Fibroblast of skin of scalp (primary cell): ENCODE data around the gene GRM8.

Source experiments
- DNase-seq: peaks from one replicate; pipeline ENCODE4 v3.0.0-alpha.2; 2013

Gene GRM8

DNA sequence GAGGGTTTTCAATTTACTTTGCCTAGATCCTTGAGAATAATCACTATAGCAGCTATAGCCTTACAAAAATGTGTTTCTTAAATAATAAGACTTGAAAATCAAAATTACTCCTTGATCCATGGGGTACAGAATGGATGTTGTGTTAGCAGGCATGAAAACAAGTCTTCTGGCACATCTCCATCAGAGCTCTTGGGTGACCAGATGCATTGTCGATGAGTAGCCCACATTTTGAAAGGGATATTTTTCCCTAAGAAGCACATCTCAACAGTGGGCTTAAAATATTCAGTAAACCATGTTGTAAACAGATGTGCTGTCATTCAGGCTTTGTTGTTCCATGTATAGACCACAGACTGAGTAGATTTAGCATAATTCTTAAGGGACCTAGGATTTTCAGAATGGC, 827.8 kb downstream of the GRM8 start:
- DNase-seq, result no peak

DNA sequence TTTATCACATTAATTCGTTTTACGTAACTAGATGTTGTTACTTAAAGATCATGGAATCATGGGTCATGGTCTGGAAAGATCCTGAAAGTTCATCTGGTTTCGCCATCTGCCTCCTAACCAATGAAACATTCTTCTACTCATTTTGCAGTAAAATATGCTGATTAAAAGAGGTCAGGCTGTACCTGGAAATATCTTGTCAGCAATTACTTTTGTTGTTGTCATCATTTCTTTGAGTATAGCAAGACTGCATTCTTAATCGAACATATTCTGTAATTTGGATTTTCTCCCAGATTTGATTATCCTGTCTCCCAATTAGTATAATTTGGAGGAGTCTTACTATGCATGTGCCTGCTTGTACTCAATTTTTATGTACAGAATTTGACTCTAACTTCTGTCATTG, 833.7 kb downstream of the GRM8 start:
- DNase-seq, result no peak

DNA sequence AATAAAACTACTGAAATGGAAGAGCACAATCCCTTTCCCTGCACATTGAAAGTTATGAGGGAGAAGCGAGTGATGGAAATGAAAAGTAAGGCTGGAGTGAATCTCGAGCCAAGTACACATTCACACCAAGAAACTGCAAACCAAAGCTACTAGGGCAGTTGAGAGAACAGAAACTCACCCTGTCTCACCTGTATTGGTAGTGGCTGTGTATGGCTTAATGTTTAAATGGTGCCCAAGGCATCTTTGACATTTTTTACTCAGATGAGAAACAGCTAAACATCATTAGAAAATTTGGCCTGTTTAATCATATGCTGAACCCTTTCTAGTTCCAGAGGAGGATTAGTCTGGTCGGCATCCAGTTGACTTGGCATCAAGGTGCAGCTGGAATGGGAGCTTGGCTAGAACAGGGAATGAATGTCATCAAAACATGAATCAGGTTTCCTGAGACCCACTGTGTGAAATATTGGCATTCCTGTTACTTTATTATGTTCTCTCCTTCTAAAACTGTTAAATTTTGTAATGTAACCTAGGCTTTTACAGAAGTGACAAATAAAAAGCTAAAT, 840.8 kb downstream of the GRM8 start:
- no peak for DNase-seq

DNA sequence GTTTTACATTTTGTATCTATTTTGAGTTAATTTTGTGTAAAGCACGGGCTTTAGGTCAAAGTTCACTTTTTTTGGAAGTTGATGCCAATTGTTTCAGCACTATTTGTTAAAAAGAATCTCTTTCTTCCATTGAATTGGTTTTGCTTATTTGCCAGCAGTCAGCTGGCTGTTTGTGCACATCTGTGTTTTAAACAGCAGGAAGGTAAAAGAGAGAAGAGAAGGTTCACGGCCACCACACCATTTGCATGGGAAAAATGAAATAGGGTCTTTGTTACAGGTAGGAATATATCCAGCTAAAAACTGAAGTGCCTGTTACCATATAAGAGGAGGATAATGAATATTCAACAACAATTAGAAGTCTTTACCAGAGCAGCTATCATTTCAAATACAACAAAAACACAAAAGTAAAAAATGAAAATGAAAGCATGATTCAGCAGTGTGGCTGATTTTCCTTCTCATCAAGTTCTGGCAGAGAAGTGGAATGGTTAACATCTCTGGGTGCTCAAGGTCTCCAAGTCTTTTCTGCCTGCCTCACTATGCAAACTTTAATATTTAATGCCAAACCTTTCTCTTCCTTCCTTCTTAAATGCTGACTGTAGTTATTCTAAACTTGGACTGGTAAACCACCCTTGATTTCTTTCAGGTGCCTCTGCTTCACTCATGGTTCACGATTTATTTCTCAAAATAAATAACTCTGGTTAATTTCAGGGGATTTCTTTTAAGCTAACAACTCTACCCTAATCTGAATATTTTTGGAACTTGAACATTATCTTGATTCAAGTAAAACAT, 841.5 kb downstream of the GRM8 start:
- no peak for DNase-seq

DNA sequence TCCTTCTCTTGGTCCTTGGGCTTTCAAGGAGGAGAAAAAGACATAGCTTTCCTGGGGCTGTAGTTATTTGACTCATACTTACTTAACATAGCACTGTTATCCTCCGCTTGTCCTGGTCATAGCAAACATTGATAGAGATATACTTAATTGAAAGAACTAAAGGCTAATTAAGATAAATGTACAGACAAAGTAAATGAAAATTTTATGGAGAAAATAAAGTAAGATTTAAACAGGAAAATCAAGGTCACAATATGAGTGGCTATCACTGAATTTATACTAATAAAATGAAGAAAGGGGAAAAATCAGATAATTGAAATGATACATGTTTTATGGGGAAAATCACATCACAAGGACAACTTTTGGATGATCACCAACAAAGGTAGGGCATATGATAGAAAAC, 849.7 kb downstream of the GRM8 start:
- no peak for DNase-seq

DNA sequence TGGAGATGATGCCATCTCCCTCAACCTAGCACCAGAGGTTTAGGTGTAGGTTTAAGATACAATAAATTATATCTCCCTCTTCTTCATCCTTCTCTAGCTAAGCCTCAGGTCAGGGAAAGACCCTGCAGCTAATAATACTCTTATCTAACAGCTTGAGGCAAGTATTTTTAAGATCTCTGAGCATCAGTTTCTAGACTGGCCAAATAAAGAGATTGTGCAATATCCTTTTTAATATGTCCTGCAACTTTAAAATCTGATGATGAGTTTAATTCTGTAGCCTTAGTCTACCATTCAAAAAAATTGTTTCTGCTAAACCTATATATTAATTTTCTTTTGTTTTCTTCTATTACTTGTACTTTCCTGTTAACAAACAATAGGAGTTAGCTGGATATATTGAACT, 850.8 kb downstream of the GRM8 start:
- no peak for DNase-seq

DNA sequence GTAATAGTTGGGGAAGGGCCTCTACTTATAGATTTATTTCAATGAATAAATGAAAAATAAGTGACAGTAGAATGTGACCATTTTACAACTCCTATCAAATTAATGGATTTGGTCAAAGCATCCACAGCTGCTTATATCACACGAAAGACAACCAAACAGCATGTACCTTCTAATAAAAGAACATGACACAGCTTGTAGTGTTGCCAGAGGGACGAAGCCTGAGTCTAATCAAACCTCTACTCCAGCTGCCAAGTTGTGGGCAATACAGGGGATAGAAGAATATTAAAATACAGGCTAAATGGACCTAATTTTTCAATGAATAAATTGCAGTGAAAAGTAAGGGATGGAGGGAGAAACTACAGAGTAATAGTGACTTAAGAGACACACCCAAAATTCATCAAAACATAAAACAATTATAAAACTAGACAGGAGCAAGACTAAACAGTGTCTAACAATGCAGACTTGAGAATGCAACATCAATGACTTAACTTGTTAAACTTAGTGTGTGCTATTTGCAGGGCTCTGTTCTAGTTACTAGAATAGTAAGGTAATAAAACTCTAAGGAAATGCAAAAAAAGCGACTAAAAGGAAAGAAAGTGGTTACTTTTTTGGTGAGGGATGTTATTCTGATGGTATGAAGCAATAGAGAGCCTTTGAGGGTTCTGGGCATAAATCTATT, 853.8 kb downstream of the GRM8 start:
- no peak for DNase-seq

DNA sequence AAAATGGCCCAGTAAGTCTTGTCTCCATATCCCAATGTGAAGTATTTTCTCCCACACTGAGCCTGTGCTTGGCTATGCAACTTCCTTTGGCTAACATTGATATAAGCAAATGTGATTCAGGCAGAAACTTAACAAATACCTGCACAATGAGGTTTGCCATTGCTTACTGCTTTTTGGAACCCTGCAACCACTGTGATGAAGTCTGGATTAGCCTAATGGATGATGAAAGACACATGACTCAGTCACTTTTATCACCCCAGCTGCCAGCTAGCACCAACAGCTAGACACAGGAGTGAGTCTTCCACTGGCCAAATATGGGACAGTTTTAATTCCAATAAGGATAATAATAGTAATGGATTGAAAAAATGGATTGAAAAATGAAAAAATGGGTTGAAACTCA, 854.5 kb downstream of the GRM8 start:
- no peak for DNase-seq

DNA sequence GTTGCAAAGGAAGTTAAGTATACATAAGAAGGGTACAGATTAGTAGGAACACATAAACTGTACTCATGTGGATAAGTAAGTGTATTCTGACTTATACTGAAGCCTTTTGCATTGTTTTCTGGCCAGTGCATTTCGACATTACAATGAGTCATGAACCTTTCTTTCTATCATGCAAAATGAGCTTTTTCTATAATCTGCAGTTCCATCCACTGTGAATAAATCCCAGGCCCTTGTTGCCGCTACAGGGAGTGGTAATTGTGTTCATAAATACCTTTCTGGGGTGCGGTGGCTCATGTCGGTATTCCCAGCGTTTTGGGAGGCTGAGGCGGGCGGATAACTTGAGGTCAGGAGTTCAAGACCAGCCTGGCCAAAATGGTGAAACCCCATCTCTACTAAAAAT, 858.3 kb downstream of the GRM8 start:
- DNase-seq, result no peak
